DOHH2 (cell line): ENCODE data around the gene NPAS2.

ENCODE experiments used
- H3F3A ChIP-seq: fragments of 200-600 bp; sonication (generic), shearing (Covaris generic); 2 replicates; pipeline ENCODE4 v1.6.0; 2016; ENCODE audit warnings: antibody characterized with exemption, mild to moderate bottlenecking; ENCODE audit not compliant: control insufficient read depth, insufficient read depth
- H3K27ac ChIP-seq: fragments of 200-600 bp; sonication (generic); 2 replicates; pipeline ENCODE4 v1.5.1; 2014; ENCODE audit warnings: low read depth, mild to moderate bottlenecking, low read length, moderate library complexity
- H3K27me3 ChIP-seq: fragments of 200-600 bp; sonication (generic); 2 replicates; pipeline ENCODE4 v1.6.1; 2014; ENCODE audit warnings: mild to moderate bottlenecking, low read length, mixed read lengths; ENCODE audit not compliant: control insufficient read depth
- H3K36me3 ChIP-seq: fragments of 200-600 bp; sonication (generic); 2 replicates; pipeline ENCODE4 v1.6.1; 2014; ENCODE audit warnings: mild to moderate bottlenecking, low read length, moderate library complexity, mixed read lengths; ENCODE audit not compliant: control insufficient read depth
- H3K4me1 ChIP-seq: fragments of 200-600 bp; sonication (generic); 2 replicates; pipeline ENCODE4 v1.6.1; 2014; ENCODE audit warnings: mild to moderate bottlenecking, low read length, mixed read lengths; ENCODE audit not compliant: control insufficient read depth
- H3K4me2 ChIP-seq: fragments of 200-600 bp; sonication (generic); 2 replicates; pipeline ENCODE4 v1.6.0; 2014; ENCODE audit warnings: mild to moderate bottlenecking, low read length, moderate library complexity
- H3K4me3 ChIP-seq: fragments of 200-600 bp; sonication (generic); 2 replicates; pipeline ENCODE4 v1.5.1; 2014; ENCODE audit warnings: mild to moderate bottlenecking, low read length, mixed read lengths
- H3K79me2 ChIP-seq: fragments of 200-600 bp; sonication (generic); 2 replicates; pipeline ENCODE4 v1.6.1; 2014; ENCODE audit warnings: mild to moderate bottlenecking, low read length, mixed read lengths; ENCODE audit not compliant: control insufficient read depth
- H3K9me2 ChIP-seq: fragments of 200-600 bp; sonication (generic); replicated peaks from 2 replicates; pipeline ENCODE4 v1.6.1; 2014; ENCODE audit warnings: mild to moderate bottlenecking, low read length, mixed read lengths; ENCODE audit not compliant: control insufficient read depth
- H3K9me3 ChIP-seq: fragments of 200-600 bp; sonication (generic); 2 replicates; pipeline ENCODE4 v1.6.1; 2014; ENCODE audit warnings: antibody characterized with exemption, low read length, mixed read lengths; ENCODE audit not compliant: control insufficient read depth, insufficient read depth
- H4K20me1 ChIP-seq: fragments of 200-600 bp; sonication (generic); 2 replicates; pipeline ENCODE4 v1.6.0; 2014; ENCODE audit warnings: low read depth, mild to moderate bottlenecking, antibody characterized with exemption, low read length, moderate library complexity; ENCODE audit not compliant: control insufficient read depth, insufficient read depth
- EZH2phosphoT487 ChIP-seq: fragments of 200-600 bp; sonication (generic); IDR thresholded peaks from 2 replicates; pipeline ENCODE4 v1.6.1; 2017; ENCODE audit warnings: borderline replicate concordance, mild to moderate bottlenecking, antibody characterized with exemption, low read length, moderate library complexity, mixed read lengths
- TF ChIP-seq, protein P1 (sequence below): fragments of 200-600 bp; sonication (generic); IDR thresholded peaks from one replicate; pipeline ENCODE4 v1.5.1; 2014; ENCODE audit warnings: antibody characterized with exemption, mild to moderate bottlenecking, low read depth, low read length; ENCODE audit not compliant: poor library complexity, severe bottlenecking

The NPAS2 gene

DNA sequence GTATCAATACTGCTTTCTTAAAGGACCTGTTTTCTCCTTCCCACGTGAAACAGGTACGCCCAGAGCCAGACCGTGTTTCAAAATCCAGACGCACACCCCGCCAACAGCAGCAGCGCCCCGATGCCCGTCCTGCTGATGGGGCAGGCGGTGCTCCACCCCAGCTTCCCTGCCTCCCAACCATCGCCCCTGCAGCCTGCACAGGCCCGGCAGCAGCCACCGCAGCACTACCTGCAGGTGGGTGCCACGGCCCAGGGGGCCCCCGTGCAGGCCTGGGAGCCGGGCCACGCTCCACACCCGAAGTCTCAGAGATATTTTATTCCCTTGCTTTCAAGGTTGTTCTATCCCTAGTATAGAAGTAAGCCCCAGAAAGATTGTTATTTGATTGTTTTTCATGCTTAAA is 173.4 kb downstream of the NPAS2 start:
- Histone ChIP-seq H3K4me3 (no peak overlapping the region), H3K9me3 (no peaks in the 10 kb centered on the region), H3K27me3 (no peaks in the 10 kb centered on the region), H3K27ac (no peak overlapping the region), H3K4me2 (no peak overlapping the region), H3F3A (no peaks in the 10 kb centered on the region), H3K79me2 (no peaks in the 10 kb centered on the region), H3K4me1 (no peaks in the 10 kb centered on the region), H3K9me2 (no peaks in the 10 kb centered on the region), H3K36me3 (no peaks in the 10 kb centered on the region), H4K20me1 (no peaks in the 10 kb centered on the region)
- no peak for TF ChIP-seq EZH2phosphoT487
- TF ChIP-seq, protein P1, sequence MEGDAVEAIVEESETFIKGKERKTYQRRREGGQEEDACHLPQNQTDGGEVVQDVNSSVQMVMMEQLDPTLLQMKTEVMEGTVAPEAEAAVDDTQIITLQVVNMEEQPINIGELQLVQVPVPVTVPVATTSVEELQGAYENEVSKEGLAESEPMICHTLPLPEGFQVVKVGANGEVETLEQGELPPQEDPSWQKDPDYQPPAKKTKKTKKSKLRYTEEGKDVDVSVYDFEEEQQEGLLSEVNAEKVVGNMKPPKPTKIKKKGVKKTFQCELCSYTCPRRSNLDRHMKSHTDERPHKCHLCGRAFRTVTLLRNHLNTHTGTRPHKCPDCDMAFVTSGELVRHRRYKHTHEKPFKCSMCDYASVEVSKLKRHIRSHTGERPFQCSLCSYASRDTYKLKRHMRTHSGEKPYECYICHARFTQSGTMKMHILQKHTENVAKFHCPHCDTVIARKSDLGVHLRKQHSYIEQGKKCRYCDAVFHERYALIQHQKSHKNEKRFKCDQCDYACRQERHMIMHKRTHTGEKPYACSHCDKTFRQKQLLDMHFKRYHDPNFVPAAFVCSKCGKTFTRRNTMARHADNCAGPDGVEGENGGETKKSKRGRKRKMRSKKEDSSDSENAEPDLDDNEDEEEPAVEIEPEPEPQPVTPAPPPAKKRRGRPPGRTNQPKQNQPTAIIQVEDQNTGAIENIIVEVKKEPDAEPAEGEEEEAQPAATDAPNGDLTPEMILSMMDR = no peak

DNA sequence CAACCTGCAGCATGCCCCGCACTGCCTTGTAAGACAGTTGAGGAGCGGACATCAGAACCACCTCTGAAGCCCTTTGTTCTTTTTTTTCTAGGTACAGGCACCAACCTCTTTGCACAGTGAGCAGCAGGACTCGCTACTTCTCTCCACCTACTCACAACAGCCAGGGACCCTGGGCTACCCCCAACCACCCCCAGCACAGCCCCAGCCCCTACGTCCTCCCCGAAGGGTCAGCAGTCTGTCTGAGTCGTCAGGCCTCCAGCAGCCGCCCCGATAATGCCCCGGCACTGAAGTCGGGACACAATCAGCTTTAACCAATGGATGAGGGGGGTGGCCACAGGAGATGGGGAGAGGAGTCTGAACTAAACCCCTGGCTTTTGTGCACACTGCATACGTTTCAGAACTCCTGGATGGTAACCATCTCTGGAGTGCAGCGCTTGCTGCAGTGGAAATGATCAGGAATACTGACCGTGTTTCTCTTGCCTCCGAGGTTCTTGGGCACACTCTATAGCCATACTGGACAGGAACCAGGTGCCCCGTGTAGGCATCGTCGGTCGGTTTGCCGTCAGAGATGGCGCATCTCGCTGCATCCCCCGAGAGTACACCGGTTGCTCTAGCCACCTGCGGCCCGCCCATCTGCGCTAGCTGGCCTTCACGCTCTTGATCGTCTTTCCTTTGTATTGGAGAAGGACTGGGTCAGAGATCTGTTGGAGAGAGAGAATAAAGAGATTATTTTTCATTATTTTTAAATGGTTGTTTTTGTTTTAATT is 175.6 kb downstream of the NPAS2 start:
- H3K36me3 ChIP-seq = no peaks in the 10 kb centered on the region
- H3K4me3 ChIP-seq = no peak overlapping the region
- no peaks in the 10 kb centered on the region for H3K79me2 ChIP-seq
- H3F3A ChIP-seq = no peaks in the 10 kb centered on the region
- H3K9me2 ChIP-seq = no peaks in the 10 kb centered on the region
- no peaks in the 10 kb centered on the region for H3K27me3 ChIP-seq
- no peaks in the 10 kb centered on the region for H3K4me1 ChIP-seq
- H3K27ac ChIP-seq = no peak overlapping the region
- no peak overlapping the region for H3K4me2 ChIP-seq
- H3K9me3 ChIP-seq = no peaks in the 10 kb centered on the region
- H4K20me1 ChIP-seq = no peaks in the 10 kb centered on the region
- TF ChIP-seq, protein P1 = no peak
- no peak for TF ChIP-seq EZH2phosphoT487

DNA sequence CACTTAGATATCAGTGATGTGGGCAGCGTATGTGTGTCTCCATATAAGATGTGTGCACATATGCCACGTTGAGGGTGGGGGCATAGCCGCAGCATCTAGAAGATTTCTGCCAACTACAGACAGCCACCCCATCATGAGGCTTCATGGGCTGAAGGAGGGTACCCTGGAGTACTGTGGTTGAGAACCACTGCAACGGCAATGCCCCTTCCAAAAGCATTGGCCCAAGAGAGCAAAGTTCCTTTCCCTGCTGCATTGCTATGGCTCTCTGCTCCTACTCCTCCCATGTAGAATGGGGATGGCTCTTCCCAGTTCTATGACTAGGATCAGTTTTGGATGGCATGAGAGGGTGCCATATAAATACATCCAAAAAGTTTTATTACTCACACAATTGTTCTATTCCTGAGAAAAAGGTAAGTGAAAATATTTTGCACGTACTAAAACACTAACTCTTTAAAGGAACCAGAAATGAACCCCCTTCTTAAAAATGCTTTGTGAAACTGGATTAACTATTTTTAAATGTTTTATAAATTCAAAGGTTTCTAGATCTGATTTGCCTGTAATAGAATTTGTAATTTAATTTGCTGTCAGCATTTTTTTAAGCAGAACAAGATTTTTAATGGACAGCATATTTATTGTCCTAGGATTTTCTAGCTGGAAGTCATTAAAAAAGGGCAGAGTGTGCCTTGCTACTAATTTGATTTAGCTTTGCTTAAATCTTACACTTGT is 177.7 kb downstream of the NPAS2 start:
- Histone ChIP-seq H3K79me2 (peaks cover 7% of the 10 kb centered on the region), H3K4me3 (no peak overlapping the region), H3F3A (peaks cover 2% of the 10 kb centered on the region), H4K20me1 (no peaks in the 10 kb centered on the region), H3K36me3 (peaks cover 5% of the 10 kb centered on the region), H3K27me3 (no peaks in the 10 kb centered on the region), H3K4me2 (no peak overlapping the region), H3K9me2 (no peaks in the 10 kb centered on the region), H3K27ac (no peak overlapping the region), H3K4me1 (peaks cover 6% of the 10 kb centered on the region), H3K9me3 (peaks cover 9% of the 10 kb centered on the region; the same call in 1 of the 2 replicates)
- TF ChIP-seq, protein P1 = no peak
- TF ChIP-seq EZH2phosphoT487 = no peak
